HepG2 (cell line): ENCODE measurements around the gene ACSS1. TPM values are rescaled to one million over a fixed set of nuclear protein-coding genes. Genes with fewer than 3 reads are reported as not detected.

Experiments used
- ATF1 ChIP-seq: IDR thresholded peaks from 2 replicates; pipeline ENCODE4 v1.6.1; 2016; ENCODE audit warnings: mild to moderate bottlenecking, control low read depth
- CBX1 ChIP-seq: IDR thresholded peaks from one replicate; pipeline ENCODE4 v1.6.1; 2016; ENCODE audit warnings: antibody characterized with exemption, low read depth
- KMT2A ChIP-seq: sonication (generic); formaldehyde crosslinking; IDR thresholded peaks from 2 replicates; pipeline ENCODE4 v1.4.0; 2020; ENCODE audit warnings: missing genetic modification reagents
- MTF2 ChIP-seq: sonication (generic); formaldehyde crosslinking; IDR thresholded peaks from 2 replicates; pipeline ENCODE4 v1.5.0; 2020; ENCODE audit warnings: missing genetic modification reagents, borderline replicate concordance
- NR2F6 ChIP-seq, 2 experiments: IDR thresholded peaks; 2 replicates each; pipeline ENCODE4 v1.6.1; 2016; ENCODE audit warnings: antibody characterized with exemption in 1 of 2, mild to moderate bottlenecking in 1 of 2
- RBAK ChIP-seq: sonication (generic); formaldehyde crosslinking; IDR thresholded peaks from 2 replicates; pipeline ENCODE4 v1.5.1; 2020; ENCODE audit warnings: mild to moderate bottlenecking, missing genetic modification reagents
- RFXANK ChIP-seq: IDR thresholded peaks from 2 replicates; pipeline ENCODE4 v1.6.1; 2016
- ZNF232 ChIP-seq: sonication (generic); formaldehyde crosslinking; IDR thresholded peaks from 2 replicates; pipeline ENCODE4 v1.4.0; 2020; ENCODE audit warnings: missing genetic modification reagents, borderline replicate concordance
- ZNF253 ChIP-seq: sonication (generic); formaldehyde crosslinking; IDR thresholded peaks from 2 replicates; pipeline ENCODE4 v1.8.0; 2022; ENCODE audit warnings: mild to moderate bottlenecking, missing genetic modification reagents, borderline replicate concordance
- ZNF292 ChIP-seq: sonication (generic); formaldehyde crosslinking; IDR thresholded peaks from 2 replicates; pipeline ENCODE4 v1.8.1; 2022; ENCODE audit warnings: mild to moderate bottlenecking, low read depth, missing genetic modification reagents, borderline replicate concordance
- ZNF337 ChIP-seq: sonication (generic); formaldehyde crosslinking; IDR thresholded peaks from 2 replicates; pipeline ENCODE4 v1.5.1; 2020; ENCODE audit warnings: missing genetic modification reagents, low read depth, mild to moderate bottlenecking, borderline replicate concordance
- ZNF451 ChIP-seq: sonication (generic); formaldehyde crosslinking; IDR thresholded peaks from 2 replicates; pipeline ENCODE4 v1.5.0; 2020; ENCODE audit warnings: mild to moderate bottlenecking, missing genetic modification reagents
- ZNF619 ChIP-seq: sonication (generic); formaldehyde crosslinking; IDR thresholded peaks from 2 replicates; pipeline ENCODE4 v1.4.0; 2020; ENCODE audit warnings: mild to moderate bottlenecking, missing genetic modification reagents
- ZNF746 ChIP-seq: sonication (generic); formaldehyde crosslinking; IDR thresholded peaks from 2 replicates; pipeline ENCODE4 v1.8.0; 2022; ENCODE audit warnings: mild to moderate bottlenecking, missing genetic modification reagents
- ZNF773 ChIP-seq: sonication (generic); formaldehyde crosslinking; IDR thresholded peaks from 2 replicates; pipeline ENCODE4 v1.4.0; 2020; ENCODE audit warnings: missing genetic modification reagents, borderline replicate concordance
- polyA plus RNA-seq, 8 experiments: library from polyadenylated mRNA; depleted of rRNA in 3 of 8; stranded (reverse) in 7 of 8; unstranded in 1 of 8; fragments of >200 nt; fragmentation: Illumina TruSeq in 4 of 8; extraction: Trizol in 4 of 8; gene quantifications; 2 replicates each; pipeline versions ENCODE4 v1.2.1 to v1.2.3, GENCODE V29; 2011 to 2016; ENCODE audit warnings: low read depth in 4 of 8, missing spikeins in 1 of 8, mixed read lengths in 1 of 8; ENCODE audit not compliant: insufficient read depth in 1 of 8
- total RNA-seq, 5 experiments: library from RNA; depleted of rRNA; stranded (reverse); fragments of >200 nt; fragmentation: Illumina TruSeq; extraction: Trizol; gene quantifications; 2 replicates each; pipeline ENCODE4 v1.2.3, GENCODE V29; 2016; ENCODE audit warnings: low read depth in 1 of 5
- TF ChIP-seq, protein P1 (sequence below): sonication (generic); formaldehyde crosslinking; IDR thresholded peaks from 2 replicates; pipeline ENCODE4 v1.4.0; 2020; ENCODE audit warnings: missing genetic modification reagents
- TF ChIP-seq, protein P2 (sequence below): sonication (generic); formaldehyde crosslinking; IDR thresholded peaks from 2 replicates; pipeline ENCODE4; 2020; ENCODE audit warnings: missing genetic modification reagents, mild to moderate bottlenecking, borderline replicate concordance
- TF ChIP-seq, protein P3 (sequence below), 2 experiments: IDR thresholded peaks; 2 replicates each; pipeline ENCODE4 v1.6.1; 2011 to 2012; ENCODE audit warnings: low read length in 2 of 2, borderline replicate concordance in 1 of 2, low read depth in 1 of 2, mild to moderate bottlenecking in 1 of 2, moderate library complexity in 1 of 2

ACSS1 gene
- total and polyA plus RNA-seq, 2 of the 13 experiments (the other 11 are each of a cell fraction or from before 2014, with no cell fraction given): 15.2 to 41.6 TPM

DNA sequence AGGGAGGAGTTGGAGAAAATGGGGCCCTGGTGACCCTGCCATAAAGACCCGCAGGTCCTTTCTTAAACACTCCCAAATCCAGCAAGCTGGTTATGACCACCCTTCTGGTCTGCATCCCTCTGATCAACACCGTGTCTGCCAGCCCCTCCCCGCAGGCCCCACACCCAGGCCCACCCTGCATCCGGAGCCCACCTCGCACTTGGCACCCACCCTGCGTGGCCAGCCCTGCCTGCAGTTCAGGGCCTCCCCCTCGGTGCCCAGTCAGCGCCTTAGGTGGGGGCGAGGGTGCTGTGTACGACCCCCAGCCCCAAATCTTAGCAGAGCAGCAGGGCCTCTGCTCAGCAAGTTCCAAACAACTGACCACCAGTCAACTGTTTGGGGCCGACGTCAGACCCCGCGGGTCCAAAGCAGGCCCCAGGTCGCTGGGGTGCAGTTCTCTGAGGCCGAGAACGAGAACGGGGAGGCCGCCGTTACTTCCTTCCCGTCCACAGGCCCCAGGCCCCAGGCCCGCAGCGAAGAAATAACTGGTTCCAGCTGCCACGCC lies 1.2 kb downstream of the ACSS1 start (continued):
- TF ChIP-seq, protein P1, sequence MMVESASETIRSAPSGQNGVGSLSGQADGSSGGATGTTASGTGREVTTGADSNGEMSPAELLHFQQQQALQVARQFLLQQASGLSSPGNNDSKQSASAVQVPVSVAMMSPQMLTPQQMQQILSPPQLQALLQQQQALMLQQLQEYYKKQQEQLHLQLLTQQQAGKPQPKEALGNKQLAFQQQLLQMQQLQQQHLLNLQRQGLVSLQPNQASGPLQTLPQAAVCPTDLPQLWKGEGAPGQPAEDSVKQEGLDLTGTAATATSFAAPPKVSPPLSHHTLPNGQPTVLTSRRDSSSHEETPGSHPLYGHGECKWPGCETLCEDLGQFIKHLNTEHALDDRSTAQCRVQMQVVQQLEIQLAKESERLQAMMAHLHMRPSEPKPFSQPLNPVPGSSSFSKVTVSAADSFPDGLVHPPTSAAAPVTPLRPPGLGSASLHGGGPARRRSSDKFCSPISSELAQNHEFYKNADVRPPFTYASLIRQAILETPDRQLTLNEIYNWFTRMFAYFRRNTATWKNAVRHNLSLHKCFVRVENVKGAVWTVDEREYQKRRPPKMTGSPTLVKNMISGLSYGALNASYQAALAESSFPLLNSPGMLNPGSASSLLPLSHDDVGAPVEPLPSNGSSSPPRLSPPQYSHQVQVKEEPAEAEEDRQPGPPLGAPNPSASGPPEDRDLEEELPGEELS (CRISPR knock-in tag): no peak
- TF ChIP-seq RBAK (CRISPR knock-in tag) (no peak), CBX1 (no peak), ZNF232 (CRISPR knock-in tag) (no peak), ZNF746 (0 out of 2 replicates have a peak, but pooled peaks have one; percentile 29), ZNF292 (CRISPR knock-in tag) (peak; percentile 35; the same call in 1 of the 2 replicates), ZNF253 (CRISPR knock-in tag) (peak; percentile 85), RFXANK (no peak), ZNF451 (0 out of 2 replicates have a peak, but pooled peaks have one; percentile 63), ATF1 (CRISPR knock-in tag) (no peak), ZNF773 (CRISPR knock-in tag) (no peak), ZNF337 (no peak), KMT2A (no peak), MTF2 (no peak; the same call in 1 of the 2 replicates), NR2F6 (IDR thresholded peaks at IDR 0.05) (no peak), NR2F6 (CRISPR knock-in tag; IDR thresholded peaks at IDR 0.05) (no peak), ZNF619 (no peak)
- TF ChIP-seq, protein P2, sequence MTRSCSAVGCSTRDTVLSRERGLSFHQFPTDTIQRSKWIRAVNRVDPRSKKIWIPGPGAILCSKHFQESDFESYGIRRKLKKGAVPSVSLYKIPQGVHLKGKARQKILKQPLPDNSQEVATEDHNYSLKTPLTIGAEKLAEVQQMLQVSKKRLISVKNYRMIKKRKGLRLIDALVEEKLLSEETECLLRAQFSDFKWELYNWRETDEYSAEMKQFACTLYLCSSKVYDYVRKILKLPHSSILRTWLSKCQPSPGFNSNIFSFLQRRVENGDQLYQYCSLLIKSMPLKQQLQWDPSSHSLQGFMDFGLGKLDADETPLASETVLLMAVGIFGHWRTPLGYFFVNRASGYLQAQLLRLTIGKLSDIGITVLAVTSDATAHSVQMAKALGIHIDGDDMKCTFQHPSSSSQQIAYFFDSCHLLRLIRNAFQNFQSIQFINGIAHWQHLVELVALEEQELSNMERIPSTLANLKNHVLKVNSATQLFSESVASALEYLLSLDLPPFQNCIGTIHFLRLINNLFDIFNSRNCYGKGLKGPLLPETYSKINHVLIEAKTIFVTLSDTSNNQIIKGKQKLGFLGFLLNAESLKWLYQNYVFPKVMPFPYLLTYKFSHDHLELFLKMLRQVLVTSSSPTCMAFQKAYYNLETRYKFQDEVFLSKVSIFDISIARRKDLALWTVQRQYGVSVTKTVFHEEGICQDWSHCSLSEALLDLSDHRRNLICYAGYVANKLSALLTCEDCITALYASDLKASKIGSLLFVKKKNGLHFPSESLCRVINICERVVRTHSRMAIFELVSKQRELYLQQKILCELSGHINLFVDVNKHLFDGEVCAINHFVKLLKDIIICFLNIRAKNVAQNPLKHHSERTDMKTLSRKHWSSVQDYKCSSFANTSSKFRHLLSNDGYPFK (CRISPR knock-in tag): no peak
- TF ChIP-seq, protein P3, sequence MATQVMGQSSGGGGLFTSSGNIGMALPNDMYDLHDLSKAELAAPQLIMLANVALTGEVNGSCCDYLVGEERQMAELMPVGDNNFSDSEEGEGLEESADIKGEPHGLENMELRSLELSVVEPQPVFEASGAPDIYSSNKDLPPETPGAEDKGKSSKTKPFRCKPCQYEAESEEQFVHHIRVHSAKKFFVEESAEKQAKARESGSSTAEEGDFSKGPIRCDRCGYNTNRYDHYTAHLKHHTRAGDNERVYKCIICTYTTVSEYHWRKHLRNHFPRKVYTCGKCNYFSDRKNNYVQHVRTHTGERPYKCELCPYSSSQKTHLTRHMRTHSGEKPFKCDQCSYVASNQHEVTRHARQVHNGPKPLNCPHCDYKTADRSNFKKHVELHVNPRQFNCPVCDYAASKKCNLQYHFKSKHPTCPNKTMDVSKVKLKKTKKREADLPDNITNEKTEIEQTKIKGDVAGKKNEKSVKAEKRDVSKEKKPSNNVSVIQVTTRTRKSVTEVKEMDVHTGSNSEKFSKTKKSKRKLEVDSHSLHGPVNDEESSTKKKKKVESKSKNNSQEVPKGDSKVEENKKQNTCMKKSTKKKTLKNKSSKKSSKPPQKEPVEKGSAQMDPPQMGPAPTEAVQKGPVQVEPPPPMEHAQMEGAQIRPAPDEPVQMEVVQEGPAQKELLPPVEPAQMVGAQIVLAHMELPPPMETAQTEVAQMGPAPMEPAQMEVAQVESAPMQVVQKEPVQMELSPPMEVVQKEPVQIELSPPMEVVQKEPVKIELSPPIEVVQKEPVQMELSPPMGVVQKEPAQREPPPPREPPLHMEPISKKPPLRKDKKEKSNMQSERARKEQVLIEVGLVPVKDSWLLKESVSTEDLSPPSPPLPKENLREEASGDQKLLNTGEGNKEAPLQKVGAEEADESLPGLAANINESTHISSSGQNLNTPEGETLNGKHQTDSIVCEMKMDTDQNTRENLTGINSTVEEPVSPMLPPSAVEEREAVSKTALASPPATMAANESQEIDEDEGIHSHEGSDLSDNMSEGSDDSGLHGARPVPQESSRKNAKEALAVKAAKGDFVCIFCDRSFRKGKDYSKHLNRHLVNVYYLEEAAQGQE (IDR thresholded peaks at IDR 0.05; ENCODE audit: borderline replicate concordance in 1 of 2, low read depth in 1 of 2, low read length in 2 of 2): no peak
